Esophagus squamous epithelium (tissue), 5 donors: Measurements from ENCODE around the gene SPA17. TPM values are rescaled to one million over a fixed set of nuclear protein-coding genes. Genes with fewer than 3 reads are reported as not detected.

Source experiments
- DNase-seq: peaks from one replicate; lab custom pipeline; 2025; lab: John Stamatoyannopoulos, UW
- H3K27ac ChIP-seq, 4 donors: fragments of 200-600 bp; sonication (generic); one replicate each; pipeline ENCODE4 v1.5.1; 2016 to 2019; ENCODE audit warnings: mild to moderate bottlenecking in 1 of 4
- H3K27me3 ChIP-seq, 4 donors: fragments of 200-600 bp; sonication (generic); 1 replicate in 3 of 4; 2 replicates in 1 of 4; pipeline versions ENCODE4 v1.5.1 to v1.6.0; 2017 to 2021; ENCODE audit warnings: antibody characterized with exemption in 1 of 4
- H3K36me3 ChIP-seq, 3 donors: fragments of 200-600 bp; sonication (generic); one replicate each; pipeline ENCODE4 v1.5.1; 2016 to 2019
- H3K4me1 ChIP-seq, 3 donors: fragments of 200-600 bp; sonication (generic); one replicate each; pipeline ENCODE4 v1.5.1; 2017 to 2019
- H3K4me3 ChIP-seq, 4 donors: fragments of 200-600 bp; sonication (generic); 1 replicate in 3 of 4; 2 replicates in 1 of 4; pipeline ENCODE4 v1.5.1; 2016 to 2019; ENCODE audit warnings: mild to moderate bottlenecking in 2 of 4, moderate library complexity in 1 of 4
- H3K9me3 ChIP-seq, 3 donors: fragments of 200-600 bp; sonication (generic); one replicate each; pipeline ENCODE4 v1.5.1; 2016 to 2019
- CTCF ChIP-seq, 6 experiments: fragments of 450-650 bp in 4 of 6; fragments of 200-600 bp in 2 of 6; sonication (generic) in 2 of 6; IDR thresholded peaks; one replicate each; pipeline ENCODE4 v1.5.1; 2016 to 2019; ENCODE audit warnings: antibody characterized with exemption in 6 of 6, mild to moderate bottlenecking in 4 of 6, moderate library complexity in 4 of 6
- POLR2A ChIP-seq, 4 donors: fragments of 450-650 bp; IDR thresholded peaks; one replicate each; pipeline ENCODE4 v1.6.1; 2017; ENCODE audit warnings: antibody characterized with exemption in 4 of 4, mild to moderate bottlenecking in 4 of 4, moderate library complexity in 3 of 4
- WGBS, 2 donors: methylation state at CpG; one replicate each; pipeline ENCODE4 v1.1.5; 2018; 5-methylcytosine and 5-hydroxymethylcytosine counted together
- intact Hi-C: fragments of 100-400 bp; cut with DNase I; formaldehyde crosslinking; loops from one replicate; pipeline ENCODE4 v1.15.0; 2022
- total RNA-seq, 4 donors: library from RNA; depleted of rRNA; stranded (reverse); fragments of >200 nt; gene quantifications; one replicate each; pipeline ENCODE4 v1.1.0, GENCODE V29; 2016
- donor health status: DM: yes; HTN: yes; CAD: no.

SPA17 gene
- total RNA-seq, 4 donors from 2014 or later, result 2.3 to 8.5 (median 6.0) TPM

GRCh38 chr11:124642628-124643027 is 31.1 kb upstream of the SPA17 start:
- no peaks in the 10 kb centered on the region for H3K9me3 ChIP-seq
- WGBS, 2 donors, result 82 to 86% methylated on average over 3 of the region's 3 CpGs
- DNase-seq, result no peak
- H3K36me3 ChIP-seq, result peaks cover 0 to 44% (median 0%) of the 10 kb centered on the region in 3 donors
- peaks cover 0 to 8% (median 0%) of the 10 kb centered on the region in 3 donors for H3K4me1 ChIP-seq
- intact Hi-C loops, result no loop called here
- no peak overlapping the region for H3K27ac ChIP-seq
- no peak overlapping the region for H3K4me3 ChIP-seq
- no peaks in the 10 kb centered on the region for H3K27me3 ChIP-seq
- TF ChIP-seq CTCF (IDR thresholded peaks at IDR 0.05) (no peak), POLR2A (IDR thresholded peaks at IDR 0.05) (no peak)

GRCh38 chr11:124643042-124643604 is 30.6 kb upstream of the SPA17 start:
- Histone ChIP-seq H3K36me3 (peaks cover 0 to 44% (median 0%) of the 10 kb centered on the region in 3 donors), H3K27me3 (no peaks in the 10 kb centered on the region), H3K4me1 (peaks cover 0 to 8% (median 0%) of the 10 kb centered on the region in 3 donors), H3K27ac (no peak overlapping the region), H3K4me3 (no peak overlapping the region), H3K9me3 (no peaks in the 10 kb centered on the region)
- intact Hi-C loops, result no loop called here
- WGBS, 2 donors, result 86% methylated on average over 10 of the region's 10 CpGs
- DNase-seq, result no peak
- TF ChIP-seq CTCF (IDR thresholded peaks at IDR 0.05) (no peak), POLR2A (IDR thresholded peaks at IDR 0.05) (no peak)

GRCh38 chr11:124643605-124644425 is 29.9 kb upstream of the SPA17 start:
- intact Hi-C loops, result no loop called here
- 26 to 32% methylated on average over 3 of the region's 3 CpGs for WGBS, 2 donors

GRCh38 chr11:124644426-124645280 is 29.1 kb upstream of the SPA17 start:
- Histone ChIP-seq H3K4me3 (peak overlapping the region in 1 of 4 donors; percentile 40), H3K27me3 (no peaks in the 10 kb centered on the region), H3K27ac (no peak overlapping the region), H3K9me3 (no peaks in the 10 kb centered on the region), H3K4me1 (peaks cover 0 to 8% (median 0%) of the 10 kb centered on the region in 3 donors), H3K36me3 (peaks cover 0 to 42% (median 0%) of the 10 kb centered on the region in 3 donors)
- 19 to 27% methylated on average over 16 of the region's 16 CpGs for WGBS, 2 donors
- intact Hi-C loops, result no loop called here
- DNase-seq, result no peak
- peak in 5 of 6 experiments; percentile 76 to 82 (median 79) for TF ChIP-seq CTCF (IDR thresholded peaks at IDR 0.05)
- TF ChIP-seq POLR2A (IDR thresholded peaks at IDR 0.05), result no peak

More at GRCh38 chr11:124643605-124644425, 29.9 kb upstream of the SPA17 start:
- H3K9me3 ChIP-seq, result no peaks in the 10 kb centered on the region
- no peak for TF ChIP-seq POLR2A (IDR thresholded peaks at IDR 0.05)
- H3K36me3 ChIP-seq, result peaks cover 0 to 42% (median 0%) of the 10 kb centered on the region in 3 donors
- no peak overlapping the region for H3K4me3 ChIP-seq
- no peaks in the 10 kb centered on the region for H3K27me3 ChIP-seq
- peaks cover 0 to 8% (median 0%) of the 10 kb centered on the region in 3 donors for H3K4me1 ChIP-seq
- H3K27ac ChIP-seq, result no peak overlapping the region
- DNase-seq, result no peak

GRCh38 chr11:124646148-124646547 is 27.6 kb upstream of the SPA17 start:
- no peak overlapping the region for H3K4me3 ChIP-seq
- H3K27ac ChIP-seq, result no peak overlapping the region
- no peak for DNase-seq
- peaks cover 0 to 49% (median 0%) of the 10 kb centered on the region in 3 donors for H3K36me3 ChIP-seq
- H3K9me3 ChIP-seq, result no peaks in the 10 kb centered on the region
- 74 to 75% methylated on average over 3 of the region's 3 CpGs for WGBS, 2 donors
- no peaks in the 10 kb centered on the region for H3K27me3 ChIP-seq
- TF ChIP-seq POLR2A (IDR thresholded peaks at IDR 0.05) (no peak), CTCF (IDR thresholded peaks at IDR 0.05) (no peak)
- peaks cover 0 to 8% (median 0%) of the 10 kb centered on the region in 3 donors for H3K4me1 ChIP-seq
- intact Hi-C loops, result no loop called here
